IPS-18a (cell line): Measurements from ENCODE around the gene KCNIP4.

ENCODE experiments used
- H3K27ac ChIP-seq: one replicate; pipeline ENCODE4 v1.5.1; 2013; ENCODE audit warnings: low read length
- H3K27me3 ChIP-seq: one replicate; pipeline ENCODE4 v1.6.1; 2013; ENCODE audit warnings: mild to moderate bottlenecking, low read length; ENCODE audit not compliant: control insufficient read depth, insufficient read depth
- H3K36me3 ChIP-seq: one replicate; pipeline ENCODE4 v1.6.1; 2013; ENCODE audit warnings: low read depth, low read length; ENCODE audit not compliant: control insufficient read depth
- H3K4me1 ChIP-seq: one replicate; pipeline ENCODE4 v1.6.1; 2013; ENCODE audit warnings: low read depth, low read length; ENCODE audit not compliant: control insufficient read depth
- H3K4me3 ChIP-seq: one replicate; pipeline ENCODE4 v1.5.1; 2013; ENCODE audit warnings: low read length
- H3K9ac ChIP-seq: one replicate; pipeline ENCODE4 v1.6.1; 2013; ENCODE audit warnings: mild to moderate bottlenecking, low read length, moderate library complexity
- H3K9me3 ChIP-seq: one replicate; pipeline ENCODE4 v1.6.1; 2013; ENCODE audit warnings: low read depth, low read length; ENCODE audit not compliant: control insufficient read depth

Gene KCNIP4

DNA sequence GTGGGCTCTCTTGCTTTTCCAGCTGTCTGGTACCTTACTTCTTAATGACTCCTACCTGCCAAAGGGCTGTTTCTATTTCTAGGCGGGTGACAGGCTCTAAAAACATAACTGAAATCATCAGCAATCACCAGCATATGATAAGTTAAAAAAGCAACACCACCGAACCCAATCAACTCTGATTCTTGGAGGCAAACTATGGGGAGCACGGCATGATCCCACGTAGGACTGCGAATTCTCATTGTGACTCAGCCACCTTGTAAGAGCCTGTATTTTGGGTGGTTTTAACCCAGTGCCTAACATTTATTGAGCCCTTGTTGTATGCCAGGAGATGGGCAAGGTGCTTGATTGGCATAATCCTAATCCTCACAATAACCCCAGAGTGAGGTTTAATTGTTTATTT is 1091.5 kb downstream of the KCNIP4 start:
- H3K4me1 ChIP-seq = no peaks in the 10 kb centered on the region
- no peak overlapping the region for H3K9ac ChIP-seq
- H3K36me3 ChIP-seq = no peaks in the 10 kb centered on the region
- no peaks in the 10 kb centered on the region for H3K9me3 ChIP-seq
- H3K4me3 ChIP-seq = no peak overlapping the region
- no peak overlapping the region for H3K27ac ChIP-seq
- no peaks in the 10 kb centered on the region for H3K27me3 ChIP-seq

DNA sequence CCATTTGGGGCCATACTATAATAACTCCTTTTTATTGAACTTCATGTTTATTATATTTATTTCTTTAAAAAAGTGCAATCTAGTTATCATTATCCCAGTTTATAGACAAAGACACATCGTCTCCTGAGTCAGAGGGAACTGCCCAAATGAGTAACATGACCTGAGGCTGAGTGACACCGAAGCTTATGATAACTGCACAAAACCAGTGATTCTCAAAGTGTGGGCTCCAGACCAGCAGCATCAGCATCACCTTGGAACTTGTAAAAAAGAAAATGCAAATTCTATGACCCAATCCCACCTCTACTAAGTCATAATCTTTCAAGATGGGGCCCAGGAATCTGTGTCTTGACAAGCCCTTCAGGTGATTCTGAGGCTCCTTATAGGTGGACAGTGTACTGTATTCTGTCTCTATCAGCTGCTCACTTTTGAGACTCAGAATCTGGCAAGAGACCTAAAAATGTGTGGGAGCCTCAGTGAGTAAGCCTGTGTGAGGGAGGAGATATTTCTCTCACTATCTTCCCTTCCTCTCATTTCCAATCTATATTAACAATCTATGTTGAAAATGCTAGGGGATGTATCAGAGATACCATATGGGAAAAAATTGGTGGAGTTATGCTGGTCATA is 1101.3 kb downstream of the KCNIP4 start:
- no peaks in the 10 kb centered on the region for H3K9me3 ChIP-seq
- no peaks in the 10 kb centered on the region for H3K27me3 ChIP-seq

DNA sequence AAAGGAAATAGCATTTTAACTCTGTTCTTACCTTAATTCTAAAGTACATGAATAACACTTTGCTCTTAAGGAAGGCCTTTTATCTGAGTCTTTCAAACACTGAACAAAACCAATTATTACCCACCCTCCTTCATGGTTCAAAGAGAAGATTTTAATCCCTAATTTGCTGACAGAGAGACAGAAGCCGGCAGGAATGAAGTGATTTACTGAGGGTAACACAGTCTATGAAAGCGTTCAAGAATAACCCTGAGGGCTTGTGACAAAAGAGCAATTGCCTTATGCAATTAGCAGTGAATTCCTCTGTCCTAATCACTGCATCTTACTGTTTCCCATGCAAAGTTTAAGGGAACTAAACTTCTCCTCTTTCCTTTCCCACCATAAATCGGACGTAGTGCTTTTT is 1104.3 kb downstream of the KCNIP4 start:
- no peaks in the 10 kb centered on the region for H3K4me1 ChIP-seq
- H3K27me3 ChIP-seq = no peaks in the 10 kb centered on the region
- H3K9ac ChIP-seq = no peak overlapping the region
- H3K27ac ChIP-seq = no peak overlapping the region
- no peaks in the 10 kb centered on the region for H3K9me3 ChIP-seq
- H3K36me3 ChIP-seq = no peaks in the 10 kb centered on the region
- H3K4me3 ChIP-seq = no peak overlapping the region

More for the DNA sequence above, 1101.3 kb downstream of the KCNIP4 start:
- no peak overlapping the region for H3K4me3 ChIP-seq
- no peak overlapping the region for H3K27ac ChIP-seq
- no peaks in the 10 kb centered on the region for H3K36me3 ChIP-seq
- no peaks in the 10 kb centered on the region for H3K4me1 ChIP-seq
- H3K9ac ChIP-seq = no peak overlapping the region

DNA sequence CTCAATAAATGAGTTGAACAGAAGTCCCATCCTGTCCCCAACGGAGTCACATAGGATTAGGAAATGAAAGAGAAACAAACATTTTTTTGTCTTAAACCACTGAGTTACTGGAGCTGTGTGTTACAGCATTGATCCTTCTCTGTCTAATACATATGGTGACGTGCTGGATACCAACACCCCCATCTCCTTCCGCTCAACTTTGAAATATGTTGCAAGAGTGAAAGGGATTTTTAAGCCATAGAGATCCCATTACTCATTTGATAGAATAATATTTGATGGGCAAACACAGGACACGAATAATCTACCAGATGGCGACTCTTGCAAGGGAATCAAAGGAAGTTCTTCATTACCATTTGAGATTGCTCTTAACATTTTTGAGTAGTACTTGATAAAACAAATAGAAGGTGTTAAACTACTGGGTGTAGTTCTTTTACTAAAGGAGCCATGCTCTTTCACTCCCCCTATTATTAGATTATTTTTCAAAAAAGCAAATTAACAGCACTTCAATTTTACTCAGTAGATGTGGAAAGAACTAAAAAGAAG is 1107.9 kb downstream of the KCNIP4 start:
- Histone ChIP-seq H3K9me3 (no peaks in the 10 kb centered on the region), H3K36me3 (no peaks in the 10 kb centered on the region), H3K9ac (no peak overlapping the region), H3K4me1 (no peaks in the 10 kb centered on the region), H3K27me3 (no peaks in the 10 kb centered on the region), H3K27ac (no peak overlapping the region), H3K4me3 (no peak overlapping the region)

DNA sequence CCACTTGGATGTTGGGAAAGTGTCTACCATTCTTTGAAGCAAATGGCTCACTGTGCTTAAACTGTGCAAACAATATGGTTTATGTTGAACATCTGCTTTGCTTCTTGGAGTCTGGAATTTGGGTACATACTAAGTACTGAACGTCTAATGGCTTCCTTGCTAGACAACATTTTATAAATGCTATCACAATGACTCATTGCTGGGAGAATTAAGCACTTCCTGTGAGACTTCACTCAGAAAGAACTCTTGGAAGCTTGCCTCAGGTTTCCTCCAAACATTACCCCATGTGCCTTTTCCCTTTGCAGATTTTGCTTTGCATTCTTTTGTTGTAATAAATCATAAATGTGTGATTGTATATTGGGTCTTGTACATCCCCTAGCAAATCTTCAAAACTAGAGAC is 1108.6 kb downstream of the KCNIP4 start:
- Histone ChIP-seq H3K4me3 (no peak overlapping the region), H3K9me3 (no peaks in the 10 kb centered on the region), H3K27ac (no peak overlapping the region), H3K27me3 (no peaks in the 10 kb centered on the region), H3K36me3 (no peaks in the 10 kb centered on the region), H3K9ac (no peak overlapping the region), H3K4me1 (no peaks in the 10 kb centered on the region)

DNA sequence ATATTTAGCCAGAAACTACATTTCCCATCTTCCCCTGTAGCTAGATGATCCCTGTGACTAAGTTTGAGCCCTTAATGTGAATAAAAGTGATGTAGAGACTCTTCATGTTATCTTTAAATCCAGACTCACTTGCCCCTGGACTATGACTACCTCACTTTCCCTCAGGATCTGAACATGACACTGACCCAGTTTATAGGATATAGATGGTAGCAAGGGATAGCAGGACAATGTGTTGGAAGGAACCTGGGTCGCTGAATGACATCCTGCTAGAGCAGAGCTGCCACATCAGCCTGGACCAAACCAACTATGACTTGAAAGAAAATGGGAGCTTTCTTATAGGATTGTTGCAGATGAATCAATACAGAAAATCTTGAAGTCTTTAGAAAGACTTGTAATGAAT is 1110.1 kb downstream of the KCNIP4 start:
- no peak overlapping the region for H3K27ac ChIP-seq
- no peak overlapping the region for H3K4me3 ChIP-seq
- no peaks in the 10 kb centered on the region for H3K4me1 ChIP-seq
- no peaks in the 10 kb centered on the region for H3K27me3 ChIP-seq
- no peak overlapping the region for H3K9ac ChIP-seq
- no peaks in the 10 kb centered on the region for H3K36me3 ChIP-seq
- no peaks in the 10 kb centered on the region for H3K9me3 ChIP-seq

DNA sequence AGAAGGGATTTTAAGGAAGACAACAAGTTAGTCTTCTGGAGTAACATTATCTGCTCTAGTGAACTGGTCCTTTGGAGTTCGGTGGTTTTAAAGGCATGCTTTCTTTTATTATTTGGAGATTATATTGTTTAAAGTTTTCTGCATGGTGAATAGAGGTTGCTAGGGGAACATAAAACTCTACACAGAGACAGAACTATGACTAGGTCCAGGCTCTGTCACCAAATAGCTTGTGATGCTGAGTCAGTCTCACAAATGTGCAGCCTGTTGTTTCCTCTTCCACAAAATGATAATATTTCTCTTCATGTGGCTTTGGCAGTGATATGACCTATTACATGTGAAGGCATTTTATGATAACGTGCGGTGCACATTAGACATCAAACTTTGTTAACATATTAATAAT is 1115.7 kb downstream of the KCNIP4 start:
- Histone ChIP-seq H3K27me3 (no peaks in the 10 kb centered on the region), H3K36me3 (no peaks in the 10 kb centered on the region), H3K27ac (no peak overlapping the region), H3K9ac (no peak overlapping the region), H3K9me3 (no peaks in the 10 kb centered on the region), H3K4me3 (no peak overlapping the region), H3K4me1 (no peaks in the 10 kb centered on the region)

DNA sequence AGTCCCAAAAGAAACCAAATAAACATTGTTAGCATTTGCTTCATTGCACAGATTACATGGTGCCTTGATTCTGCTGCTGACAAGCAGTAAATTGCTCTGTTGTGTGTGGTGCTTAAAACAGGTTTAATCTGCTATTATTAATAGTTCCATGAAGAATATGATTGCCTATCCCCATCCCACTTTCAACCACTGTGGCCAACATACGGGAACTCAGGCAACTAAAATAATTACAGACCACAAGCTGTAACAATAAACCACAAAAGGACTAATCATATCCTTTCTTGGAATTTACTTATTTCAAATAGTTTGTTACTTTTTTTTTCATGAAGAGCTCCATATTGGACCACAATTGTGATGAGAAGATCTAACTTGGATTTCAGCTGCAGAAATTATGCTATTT is 1116.8 kb downstream of the KCNIP4 start:
- Histone ChIP-seq H3K9me3 (no peaks in the 10 kb centered on the region), H3K27ac (no peak overlapping the region), H3K4me1 (no peaks in the 10 kb centered on the region), H3K27me3 (no peaks in the 10 kb centered on the region), H3K36me3 (no peaks in the 10 kb centered on the region), H3K4me3 (no peak overlapping the region), H3K9ac (no peak overlapping the region)

DNA sequence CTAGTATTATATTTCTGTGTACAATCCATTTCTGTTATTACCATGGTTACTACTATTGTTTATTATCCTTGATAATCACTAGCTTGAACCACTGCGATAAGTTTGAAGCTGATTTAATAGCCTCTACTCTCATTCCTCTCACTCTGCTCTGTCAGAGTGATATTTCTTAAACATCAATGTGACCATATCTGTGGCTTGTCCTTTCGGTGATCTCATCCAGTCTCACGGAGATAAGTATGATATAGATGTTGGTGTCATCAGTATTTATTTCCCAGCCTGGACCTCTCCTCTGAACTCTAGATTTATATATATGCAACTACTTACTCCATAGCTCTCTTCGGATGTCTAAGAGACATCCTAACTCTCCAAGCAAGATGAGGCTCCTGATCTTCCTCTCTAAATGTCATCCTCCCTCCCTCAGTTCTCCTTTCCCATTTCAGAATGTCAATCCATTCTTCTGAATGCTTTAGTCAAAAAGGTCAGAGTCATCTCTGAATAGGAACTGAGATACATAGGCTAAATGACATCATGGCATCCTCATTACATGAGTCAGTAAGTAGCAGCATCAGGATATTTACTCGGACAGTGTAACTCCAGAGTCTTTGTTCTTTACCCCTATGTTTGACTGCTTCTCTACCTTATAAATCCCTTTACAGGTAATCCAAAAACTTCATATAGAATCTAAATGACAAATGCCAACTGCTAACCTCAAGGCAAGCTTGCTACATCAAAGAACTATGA is 1118.8 kb downstream of the KCNIP4 start:
- Histone ChIP-seq H3K4me1 (no peaks in the 10 kb centered on the region), H3K27ac (no peak overlapping the region), H3K9me3 (no peaks in the 10 kb centered on the region), H3K27me3 (no peaks in the 10 kb centered on the region), H3K4me3 (no peak overlapping the region), H3K36me3 (no peaks in the 10 kb centered on the region), H3K9ac (no peak overlapping the region)

DNA sequence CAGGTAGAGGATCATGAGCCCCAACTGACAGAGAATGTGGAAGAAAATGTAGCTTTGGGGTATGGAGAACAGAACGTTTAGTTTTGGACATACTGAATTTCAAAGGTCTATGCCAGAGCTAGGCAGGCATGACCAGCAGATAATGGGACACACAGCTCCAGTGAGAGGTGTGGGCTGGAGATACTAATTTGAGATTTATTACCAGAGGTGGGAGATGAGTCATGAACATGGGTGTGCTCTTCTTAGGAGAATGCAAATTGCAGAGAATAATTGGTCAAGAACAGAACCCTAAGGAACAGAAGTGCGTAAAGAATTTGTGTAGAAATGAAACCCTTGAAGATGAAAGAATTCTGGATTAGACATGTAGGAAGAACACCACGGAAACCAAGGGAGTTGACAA is 1123.1 kb downstream of the KCNIP4 start:
- Histone ChIP-seq H3K9me3 (no peaks in the 10 kb centered on the region), H3K36me3 (no peaks in the 10 kb centered on the region), H3K4me1 (no peaks in the 10 kb centered on the region), H3K27me3 (no peaks in the 10 kb centered on the region), H3K9ac (no peak overlapping the region), H3K4me3 (no peak overlapping the region), H3K27ac (no peak overlapping the region)

DNA sequence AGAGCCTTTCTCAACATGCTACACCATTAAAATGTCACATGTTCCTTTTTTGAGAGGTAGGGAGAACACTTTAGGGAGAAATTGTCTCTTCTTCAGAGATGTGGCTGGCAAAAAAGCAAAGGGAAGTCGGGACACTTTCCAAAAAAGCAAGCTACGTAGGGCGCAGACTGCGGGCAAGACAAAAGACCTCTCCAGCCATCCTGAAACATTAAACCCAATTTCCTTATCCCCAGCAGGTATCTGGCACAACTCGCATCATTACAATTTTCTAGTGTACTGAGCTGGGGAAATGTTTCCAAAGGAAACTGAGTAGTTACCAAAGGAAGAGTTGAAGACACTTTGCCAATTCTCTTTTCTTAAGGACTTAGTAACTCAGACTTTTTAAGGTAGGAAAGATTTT is 1132.3 kb downstream of the KCNIP4 start:
- no peak overlapping the region for H3K4me3 ChIP-seq
- H3K9me3 ChIP-seq = no peaks in the 10 kb centered on the region
- H3K4me1 ChIP-seq = no peaks in the 10 kb centered on the region
- H3K36me3 ChIP-seq = no peaks in the 10 kb centered on the region
- no peak overlapping the region for H3K27ac ChIP-seq
- no peak overlapping the region for H3K9ac ChIP-seq
- no peaks in the 10 kb centered on the region for H3K27me3 ChIP-seq

DNA sequence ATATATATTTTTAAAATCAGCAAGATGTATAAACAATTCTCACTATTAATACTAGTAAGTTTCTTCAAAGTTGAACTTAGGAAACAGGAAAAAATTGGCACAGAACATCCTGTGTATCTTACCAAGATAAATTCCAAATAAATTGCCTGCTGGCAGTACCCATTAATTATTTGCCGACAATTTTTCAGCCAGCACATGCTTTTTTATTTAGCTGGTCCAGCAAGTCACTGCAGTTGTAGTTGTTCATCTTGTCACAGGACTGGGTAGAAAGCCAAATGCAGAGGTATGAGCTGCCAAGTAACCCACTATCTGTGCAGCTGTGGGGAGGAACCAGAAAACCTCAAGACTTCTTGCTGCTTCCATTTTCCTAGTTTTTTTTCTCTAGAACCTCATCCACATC is 1134.9 kb downstream of the KCNIP4 start:
- Histone ChIP-seq H3K4me1 (peaks cover 4% of the 10 kb centered on the region), H3K27me3 (no peaks in the 10 kb centered on the region), H3K9me3 (no peaks in the 10 kb centered on the region), H3K36me3 (no peaks in the 10 kb centered on the region), H3K4me3 (no peak overlapping the region), H3K27ac (no peak overlapping the region), H3K9ac (no peak overlapping the region)
